HEK293T (cell line): ENCODE data around the gene OR2C3.

Experiments
- CTCF ChIA-PET: fragments of 350-600 bp; formaldehyde crosslinking; extraction: SDS; loops from one replicate; lab custom pipeline; 2021; ENCODE audit warnings: antibody characterized with exemption, inconsistent platforms; lab: Yijun Ruan, JAX
- POLR2A ChIA-PET: fragments of 350-600 bp; formaldehyde crosslinking; extraction: SDS; loops from one replicate; lab custom pipeline; 2020; ENCODE audit warnings: antibody characterized with exemption, inconsistent platforms; lab: Yijun Ruan, JAX
- DNase-seq: peaks from one replicate; pipeline ENCODE4 v3.0.0; 2012; ENCODE audit warnings: mixed read lengths; ENCODE audit errors: extremely low spot score
- ARNT ChIP-seq: fragments of 450-650 bp; IDR thresholded peaks from 2 replicates; pipeline ENCODE4 v1.6.1; 2017; ENCODE audit warnings: mild to moderate bottlenecking
- BHLHE40 ChIP-seq: fragments of 450-650 bp; IDR thresholded peaks from 2 replicates; pipeline ENCODE4 v1.6.1; 2016; ENCODE audit warnings: mild to moderate bottlenecking, moderate library complexity, borderline replicate concordance
- CTBP1 ChIP-seq: fragments of 450-650 bp; IDR thresholded peaks from 2 replicates; pipeline ENCODE4 v1.6.1; 2016; ENCODE audit warnings: borderline replicate concordance
- ELF4 ChIP-seq: fragments of 450-650 bp; IDR thresholded peaks from 2 replicates; pipeline ENCODE4 v1.6.1; 2017; ENCODE audit warnings: antibody characterized with exemption
- FOXA1 ChIP-seq: fragments of 450-650 bp; IDR thresholded peaks from 2 replicates; pipeline ENCODE4 v1.6.1; 2016; ENCODE audit warnings: mild to moderate bottlenecking
- FOXK2 ChIP-seq: fragments of 450-650 bp; IDR thresholded peaks from 2 replicates; pipeline ENCODE4 v1.6.1; 2016; ENCODE audit warnings: mild to moderate bottlenecking
- FOXM1 ChIP-seq: fragments of 450-650 bp; IDR thresholded peaks from 2 replicates; pipeline ENCODE4 v1.6.1; 2017; ENCODE audit warnings: mild to moderate bottlenecking, borderline replicate concordance
- HDGF ChIP-seq: fragments of 450-650 bp; IDR thresholded peaks from 2 replicates; pipeline ENCODE4 v1.6.1; 2017; ENCODE audit warnings: antibody characterized with exemption, borderline replicate concordance
- L3MBTL2 ChIP-seq: fragments of 450-650 bp; conservative IDR thresholded peaks from 2 replicates; pipeline ENCODE4 v1.6.1; 2016; ENCODE audit warnings: mild to moderate bottlenecking
- LEF1 ChIP-seq: fragments of 450-650 bp; IDR thresholded peaks from 2 replicates; pipeline ENCODE4 v1.6.1; 2017; ENCODE audit warnings: mild to moderate bottlenecking, borderline replicate concordance
- NFRKB ChIP-seq: fragments of 450-650 bp; IDR thresholded peaks from 2 replicates; pipeline ENCODE4 v1.6.1; 2016; ENCODE audit warnings: mild to moderate bottlenecking, moderate library complexity
- SP1 ChIP-seq: fragments of 450-650 bp; IDR thresholded peaks from 2 replicates; pipeline ENCODE4 v1.6.1; 2017
- SUZ12 ChIP-seq: fragments of 450-650 bp; IDR thresholded peaks from 2 replicates; pipeline ENCODE4 v1.6.1; 2016; ENCODE audit warnings: mild to moderate bottlenecking
- TARDBP ChIP-seq: fragments of 450-650 bp; IDR thresholded peaks from 2 replicates; pipeline ENCODE4 v1.6.1; 2016
- ZNF384 ChIP-seq: fragments of 450-650 bp; IDR thresholded peaks from 2 replicates; pipeline ENCODE4 v1.6.1; 2016
- TF ChIP-seq, protein P1 (sequence below): fragments of 450-650 bp; IDR thresholded peaks from 2 replicates; pipeline ENCODE4 v1.6.1; 2016

OR2C3 gene

DNA sequence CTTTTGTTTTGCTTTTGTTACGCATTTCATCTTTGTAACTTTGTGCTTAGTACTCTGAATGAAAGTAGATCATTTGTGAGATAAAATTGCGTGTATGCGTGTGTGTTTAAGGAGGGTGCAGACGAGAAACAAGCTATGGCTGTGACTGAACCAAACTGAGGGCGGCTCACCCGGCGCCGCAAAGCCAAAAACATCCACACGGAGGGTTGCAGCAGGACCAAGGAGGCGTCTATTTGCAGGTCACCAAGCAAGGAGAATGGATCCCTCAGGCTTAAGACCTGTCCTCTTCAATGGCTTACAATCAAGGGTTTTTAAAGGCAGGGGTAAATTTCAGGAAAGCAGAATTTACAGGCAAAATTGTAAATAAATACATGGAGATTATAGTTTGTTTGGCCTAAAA, 25.5 kb upstream of the OR2C3 start:
- ChIA-PET POLR2A (no interaction called here), CTCF (no interaction called here)
- no peak for DNase-seq
- no peak for TF ChIP-seq FOXM1
- no peak for TF ChIP-seq SUZ12
- no peak for TF ChIP-seq TARDBP
- no peak for TF ChIP-seq FOXK2
- no peak for TF ChIP-seq LEF1
- TF ChIP-seq, protein P1, sequence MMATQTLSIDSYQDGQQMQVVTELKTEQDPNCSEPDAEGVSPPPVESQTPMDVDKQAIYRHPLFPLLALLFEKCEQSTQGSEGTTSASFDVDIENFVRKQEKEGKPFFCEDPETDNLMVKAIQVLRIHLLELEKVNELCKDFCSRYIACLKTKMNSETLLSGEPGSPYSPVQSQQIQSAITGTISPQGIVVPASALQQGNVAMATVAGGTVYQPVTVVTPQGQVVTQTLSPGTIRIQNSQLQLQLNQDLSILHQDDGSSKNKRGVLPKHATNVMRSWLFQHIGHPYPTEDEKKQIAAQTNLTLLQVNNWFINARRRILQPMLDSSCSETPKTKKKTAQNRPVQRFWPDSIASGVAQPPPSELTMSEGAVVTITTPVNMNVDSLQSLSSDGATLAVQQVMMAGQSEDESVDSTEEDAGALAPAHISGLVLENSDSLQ: no peak
- TF ChIP-seq HDGF: no peak
- no peak for TF ChIP-seq FOXA1
- TF ChIP-seq L3MBTL2: no peak
- no peak for TF ChIP-seq BHLHE40
- TF ChIP-seq NFRKB: no peak
- TF ChIP-seq SP1: no peak
- no peak for TF ChIP-seq ARNT
- TF ChIP-seq CTBP1: no peak
- TF ChIP-seq ELF4: no peak
- no peak for TF ChIP-seq ZNF384

GRCh38 chr1:247557926-247558674, 21.9 kb upstream of the OR2C3 start:
- DNase-seq: no peak
- TF ChIP-seq HDGF (no peak), LEF1 (no peak), FOXM1 (no peak), BHLHE40 (no peak), NFRKB (no peak), ELF4 (no peak), ARNT (no peak), SUZ12 (no peak), L3MBTL2 (no peak), SP1 (no peak), TARDBP (no peak), FOXK2 (no peak), FOXA1 (no peak), ZNF384 (no peak), CTBP1 (no peak)
- TF ChIP-seq, protein P1: no peak
- CTCF ChIA-PET: no interaction called here
- POLR2A ChIA-PET: no interaction called here

DNA sequence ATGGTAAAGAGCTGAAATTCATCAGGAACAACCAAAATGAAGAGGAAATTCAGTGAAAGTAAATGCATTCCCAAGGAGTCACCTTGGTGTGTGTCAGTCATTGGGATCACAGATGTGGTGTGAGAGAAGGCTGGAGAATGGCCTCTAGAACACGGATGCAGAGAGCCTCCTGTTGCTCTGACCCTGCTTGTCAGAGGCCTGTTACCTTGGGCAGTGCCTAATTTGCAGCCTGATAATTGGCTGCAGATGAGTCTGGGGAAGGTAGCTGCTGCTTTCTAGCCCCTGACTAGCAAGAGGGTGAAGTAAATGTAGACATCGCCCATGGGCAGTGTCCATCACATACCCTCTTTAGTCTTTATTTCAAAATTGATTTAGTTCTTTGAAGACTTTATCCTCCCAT, 16.0 kb upstream of the OR2C3 start:
- no peak for TF ChIP-seq ZNF384
- TF ChIP-seq SUZ12: no peak
- TF ChIP-seq TARDBP: no peak
- no peak for TF ChIP-seq L3MBTL2
- no peak for TF ChIP-seq ELF4
- TF ChIP-seq CTBP1: no peak
- TF ChIP-seq, protein P1: no peak
- no peak for TF ChIP-seq ARNT
- CTCF ChIA-PET: no interaction called here
- DNase-seq: no peak
- POLR2A ChIA-PET: no interaction called here

- CTCF ChIA-PET: no interaction called here
- no peak for DNase-seq
Measured at GRCh38 chr1:247551721-247552120, 15.5 kb upstream of the OR2C3 start.

DNA sequence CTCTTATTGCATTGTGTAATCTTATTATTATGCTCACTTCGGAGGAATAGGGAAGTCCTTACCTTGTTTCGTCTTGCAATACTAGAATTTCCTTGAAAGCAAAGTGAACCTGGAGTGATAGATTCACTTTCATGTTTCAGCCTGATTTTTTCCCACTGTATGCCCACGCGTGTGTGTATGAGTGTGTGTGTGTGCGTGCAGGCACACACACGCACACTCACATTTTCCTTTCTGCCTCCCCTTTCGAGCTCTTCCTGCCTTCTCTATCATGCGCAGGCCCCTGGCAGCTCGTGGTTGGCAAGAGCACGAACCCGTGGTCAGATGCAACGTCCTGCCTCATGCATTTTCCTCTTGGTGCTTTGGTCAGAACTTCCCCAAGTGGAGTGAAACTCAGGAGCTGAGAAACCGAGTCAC, 12.5 kb upstream of the OR2C3 start, which contains the start of gene GCSAML:
Gene GCSAML (plus strand): TSS at position 366 of the 414 bp plus-strand sequence. CDS start 58 bp downstream, outside the sequence.
- POLR2A ChIA-PET: no interaction called here
- TF ChIP-seq ELF4 (no peak), L3MBTL2 (no peak), HDGF (no peak), ZNF384 (no peak), LEF1 (no peak), FOXM1 (no peak), SUZ12 (no peak), BHLHE40 (no peak), FOXK2 (no peak), TARDBP (no peak), FOXA1 (no peak), SP1 (no peak), ARNT (no peak), CTBP1 (no peak), NFRKB (no peak)
- TF ChIP-seq, protein P1: no peak
- CTCF ChIA-PET: no interaction called here

More at GRCh38 chr1:247551721-247552120, 15.5 kb upstream of the OR2C3 start:
- POLR2A ChIA-PET: no interaction called here
- TF ChIP-seq ELF4 (no peak), SP1 (no peak), ZNF384 (no peak), CTBP1 (no peak), FOXM1 (no peak), TARDBP (no peak), L3MBTL2 (no peak), SUZ12 (no peak), HDGF (no peak), ARNT (no peak), FOXA1 (no peak), FOXK2 (no peak), LEF1 (no peak), BHLHE40 (no peak), NFRKB (no peak)
- TF ChIP-seq, protein P1: no peak

More for the DNA sequence above, 12.5 kb upstream of the OR2C3 start, which contains the start of gene GCSAML:
- DNase-seq: no peak
